GM03348 (cell line): ENCODE data around the gene CTTNBP2.

Source experiments
- DNase-seq: peaks from one replicate; pipeline ENCODE4 v3.0.0; 2012; ENCODE audit warnings: low spot score

CTTNBP2 gene

GRCh38 chr7:117870448-117871130 lies 2.7 kb downstream of the CTTNBP2 start:
- no peak for DNase-seq

GRCh38 chr7:117869374-117869773 lies 3.9 kb downstream of the CTTNBP2 start:
- no peak for DNase-seq

- no peak for DNase-seq
Measured at GRCh38 chr7:117863618-117864017, 9.6 kb downstream of the CTTNBP2 start.

GRCh38 chr7:117862378-117862777 lies 10.9 kb downstream of the CTTNBP2 start:
- DNase-seq, result no peak

GRCh38 chr7:117859246-117859812 lies 13.9 kb downstream of the CTTNBP2 start:
- DNase-seq, result no peak

- DNase-seq, result no peak
Measured at GRCh38 chr7:117858712-117859111, 14.5 kb downstream of the CTTNBP2 start.

GRCh38 chr7:117857718-117858117 lies 15.5 kb downstream of the CTTNBP2 start:
- DNase-seq, result no peak

GRCh38 chr7:117856196-117856595 lies 17.0 kb downstream of the CTTNBP2 start:
- no peak for DNase-seq

- DNase-seq, result no peak
Measured at GRCh38 chr7:117854186-117854585, 19.1 kb downstream of the CTTNBP2 start.

GRCh38 chr7:117848941-117849340 lies 24.3 kb downstream of the CTTNBP2 start:
- DNase-seq, result no peak

GRCh38 chr7:117844678-117845077 lies 28.6 kb downstream of the CTTNBP2 start:
- no peak for DNase-seq

GRCh38 chr7:117841611-117842010 lies 31.6 kb downstream of the CTTNBP2 start:
- DNase-seq, result no peak

GRCh38 chr7:117841011-117841410 lies 32.2 kb downstream of the CTTNBP2 start:
- DNase-seq, result no peak

GRCh38 chr7:117839507-117839906 lies 33.7 kb downstream of the CTTNBP2 start:
- DNase-seq, result no peak

GRCh38 chr7:117837841-117838240 lies 35.4 kb downstream of the CTTNBP2 start:
- DNase-seq, result no peak

GRCh38 chr7:117835016-117835664 lies 38.1 kb downstream of the CTTNBP2 start:
- DNase-seq, result no peak

GRCh38 chr7:117830422-117830954 lies 42.8 kb downstream of the CTTNBP2 start:
- no peak for DNase-seq

GRCh38 chr7:117829450-117830117 lies 43.7 kb downstream of the CTTNBP2 start:
- no peak for DNase-seq

GRCh38 chr7:117828825-117829224 lies 44.4 kb downstream of the CTTNBP2 start:
- DNase-seq, result no peak

- peak; percentile 9 for DNase-seq
Measured at GRCh38 chr7:117827862-117828261, 45.4 kb downstream of the CTTNBP2 start.

- no peak for DNase-seq
Measured at GRCh38 chr7:117825132-117825531, 48.1 kb downstream of the CTTNBP2 start.

- no peak for DNase-seq
Measured at GRCh38 chr7:117824592-117824991, 48.6 kb downstream of the CTTNBP2 start.

GRCh38 chr7:117819558-117819957 lies 53.7 kb downstream of the CTTNBP2 start:
- no peak for DNase-seq
